Choroid plexus epithelial cell (primary cell): ENCODE results near the gene FSHR.

ENCODE experiments used
- DNase-seq: peaks from one replicate; pipeline ENCODE4 v3.0.0-alpha.2; 2010; ENCODE audit warnings: low read depth
- H3K4me3 ChIP-seq: 2 replicates; pipeline ENCODE4 v1.5.1; 2011; ENCODE audit warnings: low read depth, mild to moderate bottlenecking, control low read depth, low read length, moderate library complexity
- CTCF ChIP-seq: conservative IDR thresholded peaks from 2 replicates; pipeline ENCODE4 v1.5.1; 2011; ENCODE audit warnings: low read depth, mild to moderate bottlenecking, control low read depth, inconsistent platforms, low read length, moderate library complexity

The FSHR gene

GRCh38 chr2:49177194-49177593 is 22.9 kb upstream of the FSHR start:
- TF ChIP-seq CTCF: no peak
- DNase-seq: no peak
- no peak overlapping the region for H3K4me3 ChIP-seq

- DNase-seq: no peak
- no peak overlapping the region for H3K4me3 ChIP-seq
- TF ChIP-seq CTCF: no peak
Observed at GRCh38 chr2:49175831-49176230, 21.5 kb upstream of the FSHR start.

GRCh38 chr2:49174750-49175149 is 20.4 kb upstream of the FSHR start:
- no peak for TF ChIP-seq CTCF
- H3K4me3 ChIP-seq: no peak overlapping the region
- DNase-seq: no peak

- DNase-seq: no peak
- no peak for TF ChIP-seq CTCF
Observed at GRCh38 chr2:49167131-49167530, 12.8 kb upstream of the FSHR start.

GRCh38 chr2:49165662-49166061 is 11.3 kb upstream of the FSHR start:
- no peak for DNase-seq
- no peak for TF ChIP-seq CTCF
- no peak overlapping the region for H3K4me3 ChIP-seq

More at GRCh38 chr2:49167131-49167530, 12.8 kb upstream of the FSHR start:
- no peak overlapping the region for H3K4me3 ChIP-seq

- no peak overlapping the region for H3K4me3 ChIP-seq
- no peak for DNase-seq
- TF ChIP-seq CTCF: no peak
Observed at GRCh38 chr2:49164729-49165128, 10.4 kb upstream of the FSHR start.

GRCh38 chr2:49162151-49162550 is 7.8 kb upstream of the FSHR start:
- TF ChIP-seq CTCF: no peak
- no peak overlapping the region for H3K4me3 ChIP-seq
- DNase-seq: no peak
